GOT3 (cell line): ENCODE results near the gene RCVRN.
"Not testable (repeated sequence)": the region's sequence is repeated elsewhere in the genome, so short reads cannot be mapped to it uniquely, and the experiment has no call there.

ENCODE experiments used
- DNase-seq: peaks from one replicate; lab custom pipeline; 2025; ENCODE audit warnings: mixed read lengths; lab: John Stamatoyannopoulos, UW

Gene RCVRN

DNA sequence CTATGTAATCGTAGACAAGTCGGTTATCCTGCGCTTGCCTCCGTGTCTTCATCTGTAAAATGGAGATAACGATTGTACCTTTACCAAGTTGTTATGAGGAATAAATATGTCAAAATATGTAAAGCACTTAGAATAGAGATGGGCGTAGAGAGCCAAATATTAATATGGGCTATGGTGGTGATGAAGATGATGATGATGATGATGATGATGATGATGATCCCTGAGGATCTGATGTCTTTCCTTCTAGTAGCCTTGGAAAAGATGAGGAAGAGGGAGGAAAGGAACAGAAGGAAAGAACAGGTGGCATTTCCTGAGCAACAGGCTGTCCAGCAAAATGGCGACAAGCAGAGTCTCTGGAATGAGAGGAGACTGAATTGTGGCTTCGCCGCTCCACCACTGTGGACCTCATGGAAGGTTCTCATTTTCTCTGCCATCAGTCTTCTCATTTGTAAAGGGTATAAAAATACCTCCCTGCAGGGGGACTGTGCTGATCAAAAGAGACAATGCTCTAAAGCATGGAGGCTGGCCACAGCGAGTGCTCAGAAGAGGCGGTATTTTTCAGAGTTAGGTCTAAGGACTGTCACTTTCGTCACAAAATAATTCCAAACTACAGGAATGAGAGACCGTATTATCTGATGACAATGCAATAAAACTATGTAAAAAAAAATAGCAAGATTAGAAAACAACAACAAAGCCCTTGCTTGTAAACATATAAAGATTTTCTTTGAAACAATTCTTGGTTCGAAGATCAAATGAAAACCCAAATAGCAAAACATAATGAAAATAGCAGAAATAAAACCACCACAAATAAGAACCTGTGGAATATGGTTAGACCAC, 17.2 kb upstream of the RCVRN start:
- no peak for DNase-seq

- not testable (repeated sequence) for DNase-seq
Measured at GRCh38 chr17:9921216-9921615, 16.1 kb upstream of the RCVRN start.

DNA sequence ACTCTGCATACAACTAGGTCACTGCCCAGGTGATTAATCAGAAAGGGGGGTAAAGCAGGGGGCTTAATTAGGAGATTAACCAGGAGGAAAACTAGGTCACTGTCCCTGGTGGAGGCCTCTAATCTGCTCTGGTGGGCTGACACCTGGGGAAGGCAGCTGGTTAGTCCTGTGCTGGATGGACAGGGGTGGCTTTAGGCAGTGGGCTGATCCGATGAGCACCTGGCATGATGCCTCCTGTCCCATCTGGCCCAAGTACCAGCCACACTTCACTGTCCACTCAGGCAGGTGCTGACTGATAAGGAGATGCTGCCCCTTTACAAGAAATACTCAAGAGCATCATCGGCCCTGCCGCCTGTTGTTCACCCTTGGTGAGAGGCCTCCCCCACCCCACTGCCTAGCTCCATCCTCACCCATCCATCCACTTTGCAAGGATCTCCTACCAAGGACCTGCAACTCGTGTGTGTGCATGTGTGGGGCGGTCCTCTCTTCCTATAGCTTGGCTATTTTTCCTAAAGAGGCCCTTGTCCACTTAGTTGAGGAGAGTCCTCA, 13.8 kb upstream of the RCVRN start:
- DNase-seq, result no peak

- DNase-seq, result no peak
Measured at GRCh38 chr17:9918352-9918751, 13.3 kb upstream of the RCVRN start.

- no peak for DNase-seq
Measured at GRCh38 chr17:9917801-9918200, 12.7 kb upstream of the RCVRN start.

DNA sequence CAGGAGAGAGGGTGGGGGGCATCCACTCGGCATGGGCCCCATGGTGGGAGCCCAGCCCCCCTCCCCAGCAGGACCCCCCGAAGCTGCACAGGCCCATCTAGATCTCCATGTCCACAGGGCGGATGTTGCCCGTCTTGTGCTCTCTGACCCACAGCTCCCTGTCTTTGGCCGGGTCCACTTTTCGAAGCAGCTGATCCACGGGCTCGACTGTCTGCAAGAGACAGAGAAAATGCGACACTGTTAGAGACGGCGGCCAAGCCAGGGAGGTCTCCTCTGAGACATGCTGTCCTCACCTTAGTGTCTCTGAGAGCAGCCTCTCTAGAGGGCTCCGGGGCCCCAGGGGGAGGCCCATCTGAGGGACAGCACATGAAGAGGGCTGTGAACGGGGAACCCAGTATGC, 12.1 kb upstream of the RCVRN start:
- no peak for DNase-seq

DNA sequence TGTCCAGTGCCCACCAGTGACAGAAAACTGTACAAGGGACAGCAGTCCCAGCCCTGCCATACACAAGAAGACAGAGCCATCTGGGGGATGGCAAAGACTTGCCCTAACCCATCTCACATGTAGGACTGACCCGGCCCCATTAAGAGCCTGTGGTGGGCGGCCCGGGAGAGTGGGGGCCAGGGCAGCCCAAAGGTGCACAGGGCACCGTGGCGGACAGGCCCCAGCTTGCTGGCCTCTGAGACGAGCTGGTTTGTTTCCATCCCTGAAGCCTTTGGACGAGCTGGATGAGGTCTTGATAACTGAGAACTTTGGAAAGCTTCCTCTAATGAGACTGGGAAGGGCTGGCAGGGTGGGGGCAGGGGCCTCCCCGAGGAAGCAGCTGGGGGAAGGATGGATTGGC, 11.0 kb upstream of the RCVRN start:
- DNase-seq, result no peak

- DNase-seq, result no peak
Measured at GRCh38 chr17:9913476-9913875, 8.4 kb upstream of the RCVRN start.

DNA sequence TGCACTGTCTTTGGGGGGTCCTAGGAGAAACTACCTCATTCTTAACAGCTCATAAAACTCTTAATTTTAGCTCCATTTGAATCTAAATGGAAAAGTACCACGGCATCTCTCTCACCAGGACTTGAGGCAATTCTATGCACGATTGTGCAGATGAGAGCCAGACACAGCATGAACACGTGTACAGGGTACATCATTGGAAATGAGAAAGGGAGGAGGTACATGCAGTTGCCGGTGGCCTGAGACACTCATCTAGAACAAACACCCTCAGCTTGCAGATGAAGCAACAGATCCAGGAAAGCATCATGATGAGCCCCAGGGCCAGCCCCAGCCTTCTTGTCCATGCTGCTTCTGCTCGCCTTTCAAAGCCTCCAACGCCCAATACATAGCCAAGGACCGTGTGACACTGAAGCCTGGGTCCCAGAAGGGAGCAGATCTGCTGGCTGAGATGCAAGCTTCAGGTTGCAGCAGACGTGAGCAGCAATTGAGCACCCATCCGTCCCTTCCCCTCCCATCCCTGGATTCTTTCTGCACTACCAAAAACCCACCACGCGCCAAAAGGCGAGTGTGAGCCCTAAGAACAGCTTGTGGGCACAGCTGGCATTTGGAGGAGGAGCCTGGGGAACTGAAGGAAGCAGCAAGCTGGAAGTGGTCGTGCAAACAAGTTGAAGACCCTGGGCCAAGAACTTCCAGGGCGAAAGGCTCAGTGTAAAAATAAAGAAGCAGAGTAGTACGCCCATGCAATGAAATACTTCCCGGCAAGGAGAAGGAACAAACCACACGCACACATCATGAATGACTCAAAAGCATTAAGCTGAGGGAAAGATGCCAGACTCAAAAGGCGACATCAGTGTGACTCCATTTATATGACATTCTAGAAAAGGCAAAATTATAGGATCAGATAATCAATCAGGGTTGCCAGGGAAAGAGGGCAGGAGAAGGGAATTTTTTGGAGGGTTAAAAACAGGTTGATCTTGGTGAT, 7.3 kb upstream of the RCVRN start:
- no peak for DNase-seq

DNA sequence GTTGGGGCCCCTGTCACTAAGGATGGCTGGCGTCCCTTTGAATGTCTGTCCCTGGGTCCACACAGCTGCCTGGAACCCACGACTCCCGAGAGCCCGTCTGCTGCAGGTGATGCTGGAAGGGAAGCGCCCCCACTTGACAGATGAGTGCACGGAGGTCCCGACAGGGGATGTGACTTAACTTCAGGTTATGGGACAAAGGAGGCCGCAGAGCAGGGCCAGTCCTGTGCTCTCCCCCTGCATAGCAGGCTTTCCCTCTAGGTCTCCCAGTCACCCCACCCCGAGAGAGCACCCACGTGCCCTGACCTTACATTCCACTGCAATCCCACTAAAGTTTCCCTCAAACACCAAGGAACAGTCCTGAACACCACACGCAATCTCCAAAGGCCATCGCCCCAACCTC, 6.0 kb upstream of the RCVRN start:
- no peak for DNase-seq

GRCh38 chr17:9908649-9909042, 3.6 kb upstream of the RCVRN start:
- DNase-seq, result no peak

- DNase-seq, result no peak
Measured at GRCh38 chr17:9907883-9908648, 3.0 kb upstream of the RCVRN start.

- no peak for DNase-seq
Measured at GRCh38 chr17:9907131-9907530, 2.1 kb upstream of the RCVRN start.

GRCh38 chr17:9906616-9907015, 1.5 kb upstream of the RCVRN start:
- no peak for DNase-seq

- no peak for DNase-seq
Measured at GRCh38 chr17:9905902-9906301, 831 bp upstream of the RCVRN start.

DNA sequence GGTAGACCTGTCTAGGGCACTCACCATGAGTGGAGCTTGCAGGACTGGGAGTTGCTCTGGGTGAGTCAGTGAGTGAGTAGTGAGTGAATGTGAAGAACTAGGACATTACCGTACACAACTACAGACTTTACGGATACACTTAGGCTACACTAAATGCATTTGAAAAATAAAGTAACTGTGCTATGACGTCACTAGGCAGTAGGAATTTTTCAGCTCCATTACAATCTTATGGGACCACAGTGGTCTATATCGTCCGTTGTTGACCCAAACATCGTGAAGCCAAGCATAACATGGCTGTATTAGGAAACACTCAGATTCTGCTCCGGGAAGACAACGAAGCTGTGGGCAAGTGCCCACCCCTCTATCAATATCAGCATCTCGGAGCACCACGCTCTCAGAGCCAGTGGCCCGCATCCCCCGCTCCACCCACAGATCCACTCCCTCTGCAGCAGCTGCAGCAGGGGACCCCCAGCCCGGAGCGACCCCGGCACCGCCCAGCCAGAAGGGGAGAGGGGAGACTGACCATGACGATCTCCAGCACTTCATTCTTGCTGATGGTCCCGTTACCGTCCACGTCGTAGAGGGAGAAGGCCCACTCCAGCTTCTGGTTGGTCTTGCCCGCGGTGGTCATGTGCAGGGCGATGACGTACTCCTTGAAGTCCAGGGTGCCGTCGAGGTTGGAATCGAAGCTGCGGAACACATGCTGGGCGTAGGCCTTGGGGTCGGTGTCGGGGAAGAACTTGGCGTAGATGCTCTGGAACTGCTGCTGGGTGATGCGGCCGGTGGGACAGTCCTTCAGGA, 594 bp downstream of the RCVRN start:
- DNase-seq, result no peak

- no peak for DNase-seq
Measured at GRCh38 chr17:9902120-9902519, 3.0 kb downstream of the RCVRN start.

DNA sequence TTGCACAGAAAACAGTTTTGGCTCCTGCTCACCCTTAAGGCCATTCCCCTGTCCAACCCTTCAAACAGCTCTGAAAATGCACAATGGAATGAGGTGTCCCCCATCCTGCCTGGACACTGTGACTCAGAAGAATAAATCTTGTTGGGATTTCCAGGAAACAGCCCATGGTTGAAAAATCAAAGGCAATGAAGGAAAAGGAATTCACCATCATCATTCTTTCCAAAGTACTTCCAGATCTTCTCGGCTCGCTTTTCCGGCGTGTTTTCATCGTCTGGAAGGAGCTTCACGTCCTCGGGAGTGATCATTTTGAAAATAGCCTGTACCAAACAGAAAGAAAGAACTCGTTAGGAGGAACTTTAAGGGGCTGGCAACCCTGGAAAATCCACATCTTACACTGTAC, 4.3 kb downstream of the RCVRN start:
- no peak for DNase-seq

GRCh38 chr17:9900044-9900594, 5.0 kb downstream of the RCVRN start:
- DNase-seq, result no peak

GRCh38 chr17:9899280-9900043, 5.6 kb downstream of the RCVRN start:
- DNase-seq, result no peak
